HG02884 (cell line): Measurements from ENCODE around the gene ESRRB.
"Not testable (repeated sequence)": the region's sequence is repeated elsewhere in the genome, so short reads cannot be mapped to it uniquely, and the experiment has no call there.

Experiments used
- ATAC-seq: cut with Tn5 transposase; IDR thresholded peaks from one replicate; pipeline ENCODE4 v1.9.1; 2021; ENCODE audit warnings: mild to moderate bottlenecking, moderate library complexity; ENCODE audit not compliant: unreplicated experiment

ESRRB gene

GRCh38 chr14:76536636-76537035 is 160.7 kb downstream of the ESRRB start:
- not testable (repeated sequence) for ATAC-seq

- ATAC-seq = no peak
Observed at GRCh38 chr14:76537906-76538647, 162.1 kb downstream of the ESRRB start.

DNA sequence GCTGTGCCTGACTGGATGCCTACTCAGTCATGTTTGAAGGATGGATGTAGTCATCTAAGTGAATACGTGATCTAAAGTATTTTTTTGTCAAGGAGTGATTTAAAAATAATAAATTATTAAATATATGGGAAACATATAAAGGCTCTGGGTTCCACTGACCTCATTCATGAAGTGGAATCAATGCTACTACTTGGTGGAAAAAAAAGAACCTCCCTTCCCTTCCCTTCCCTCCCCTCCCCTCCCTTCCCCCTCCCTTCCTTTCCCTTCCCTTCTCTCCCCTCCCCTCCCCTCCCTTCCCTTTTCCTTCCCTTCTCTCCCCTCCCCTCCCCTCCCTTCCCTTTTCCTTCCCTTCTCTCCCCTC is 162.7 kb downstream of the ESRRB start:
- ATAC-seq = no peak

DNA sequence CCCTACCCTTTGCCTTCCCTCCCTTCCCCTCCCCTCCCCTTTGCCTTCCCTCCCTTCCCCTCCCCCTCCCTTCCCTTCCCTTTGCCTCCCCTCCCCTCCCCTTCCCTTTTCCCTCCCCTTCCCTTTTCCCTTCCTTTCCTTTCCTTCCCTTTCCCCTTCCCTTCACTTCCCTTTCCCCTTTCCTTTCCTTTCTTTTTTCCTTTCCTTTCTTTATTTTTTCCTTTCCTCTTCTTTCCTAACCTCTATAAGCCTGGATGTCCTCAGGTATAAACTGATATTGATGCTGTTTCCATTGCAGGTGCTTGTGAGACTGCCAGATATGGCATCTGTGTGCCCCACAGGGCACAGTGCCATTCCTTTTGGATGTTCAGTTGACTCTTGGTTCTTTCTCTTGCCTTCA is 163.2 kb downstream of the ESRRB start:
- ATAC-seq = no peak

DNA sequence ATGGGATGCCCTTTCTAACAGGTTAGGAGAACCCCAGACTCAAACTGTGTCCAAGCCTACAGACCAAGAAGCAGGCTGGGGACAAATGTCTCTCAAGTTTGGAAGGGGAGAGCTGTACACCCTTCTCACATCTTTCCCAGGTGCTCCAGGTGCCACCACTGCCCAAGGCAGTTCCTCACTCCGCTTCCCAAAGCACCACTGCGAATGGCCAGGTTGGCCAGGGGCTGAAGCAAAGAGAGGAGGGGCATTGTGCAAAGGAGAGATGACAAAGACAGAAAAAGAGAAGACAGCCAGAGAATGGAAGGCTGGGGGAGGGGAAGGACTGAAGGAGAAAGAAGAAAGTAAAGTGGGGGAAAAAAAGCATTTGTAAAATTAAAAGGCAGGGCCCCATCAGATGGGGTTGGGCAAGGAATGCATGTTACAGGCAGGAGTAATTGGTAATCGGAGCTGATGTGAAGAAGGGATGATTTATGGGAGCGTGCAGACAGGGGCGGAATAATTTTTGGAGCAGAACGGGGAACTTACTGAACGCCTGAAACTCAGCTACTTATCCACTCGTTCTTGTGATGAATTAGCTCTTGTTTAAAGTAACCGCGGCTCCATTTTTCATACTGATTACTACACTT is 165.8 kb downstream of the ESRRB start:
- no peak for ATAC-seq

DNA sequence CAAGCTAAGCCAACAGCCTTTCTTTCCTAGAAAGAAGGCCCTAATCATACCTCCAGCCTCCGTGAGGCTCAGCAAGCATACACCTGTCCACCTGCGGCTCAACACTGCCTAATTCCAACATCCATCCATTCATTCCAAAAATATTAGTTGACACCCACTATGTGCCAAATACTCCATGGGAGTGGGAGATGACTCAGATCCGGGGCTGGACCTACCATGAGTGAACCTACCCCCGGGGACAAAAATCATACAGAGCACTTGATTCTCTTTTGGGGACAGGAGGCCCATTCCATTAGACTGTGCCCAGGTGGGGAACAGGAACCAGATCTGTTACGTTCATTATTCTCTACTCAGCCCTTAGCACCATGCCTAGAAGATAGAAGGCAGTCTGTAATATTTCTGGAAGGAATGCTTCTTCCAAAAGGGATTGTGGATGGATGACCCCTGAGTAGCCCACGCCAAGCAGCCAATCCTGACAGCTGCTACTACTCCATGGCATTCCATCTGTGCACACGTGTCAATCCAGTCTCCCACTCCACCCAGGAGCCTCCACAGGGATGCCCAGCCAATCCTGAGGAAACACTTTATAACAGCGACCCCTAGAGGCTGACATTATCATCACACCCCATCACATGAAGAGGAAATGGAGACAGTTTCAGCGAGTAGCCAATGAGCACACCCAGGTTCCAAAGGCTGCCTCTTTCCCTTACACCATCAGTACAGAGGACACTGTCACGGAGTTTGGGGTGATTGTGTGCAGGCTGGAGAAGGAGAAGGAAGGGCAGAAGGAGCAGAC is 170.7 kb downstream of the ESRRB start:
- no peak for ATAC-seq

GRCh38 chr14:76547831-76548230 is 171.9 kb downstream of the ESRRB start:
- ATAC-seq = no peak

- no peak for ATAC-seq
Observed at GRCh38 chr14:76550534-76550933, 174.6 kb downstream of the ESRRB start.

DNA sequence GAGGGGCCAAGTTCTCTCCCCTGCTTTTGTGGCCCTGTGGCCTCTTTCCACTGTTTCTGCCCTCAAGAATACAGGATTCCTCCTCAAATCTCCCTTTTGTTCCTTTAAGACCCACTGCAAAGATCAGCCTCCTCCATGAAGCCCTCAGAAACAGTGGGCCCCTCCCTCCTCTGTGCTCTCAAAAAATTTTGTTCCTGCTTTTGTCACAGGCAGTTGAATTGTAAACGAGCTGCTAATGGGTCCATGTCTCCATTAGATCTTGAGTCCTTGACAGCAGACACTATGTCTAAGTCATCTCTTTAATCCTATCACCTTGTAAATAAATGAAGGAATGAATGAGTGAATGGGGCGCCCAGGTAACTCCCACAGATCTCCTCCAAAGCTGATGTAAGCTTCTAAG is 175.2 kb downstream of the ESRRB start:
- no peak for ATAC-seq
